Measurements from ENCODE around the gene SH3RF1.

Gene SH3RF1

GRCh38 chr4:169144061-169144600 lies 126.6 kb downstream of the SH3RF1 start:
- H3K4me3 ChIP-seq (ENCODE audit: control insufficient read depth, low read depth, low read length) = no peak overlapping the region
- no peak for TF ChIP-seq CTCF (conservative IDR thresholded peaks at IDR 0.05; ENCODE audit: control insufficient read depth, insufficient read depth, low read depth, low read length)
- no peak for DNase-seq (ENCODE audit: low read depth)

GRCh38 chr4:169143335-169143734 lies 127.4 kb downstream of the SH3RF1 start:
- DNase-seq (ENCODE audit: low read depth) = no peak
- no peak overlapping the region for H3K4me3 ChIP-seq (ENCODE audit: control insufficient read depth, low read depth, low read length)
- no peak for TF ChIP-seq CTCF (conservative IDR thresholded peaks at IDR 0.05; ENCODE audit: control insufficient read depth, insufficient read depth, low read depth, low read length)

GRCh38 chr4:169142906-169143305 lies 127.8 kb downstream of the SH3RF1 start:
- TF ChIP-seq CTCF (conservative IDR thresholded peaks at IDR 0.05; ENCODE audit: control insufficient read depth, insufficient read depth, low read depth, low read length) = no peak
- H3K4me3 ChIP-seq (ENCODE audit: control insufficient read depth, low read depth, low read length) = no peak overlapping the region
- DNase-seq (ENCODE audit: low read depth) = no peak

GRCh38 chr4:169142391-169142790 lies 128.4 kb downstream of the SH3RF1 start:
- DNase-seq (ENCODE audit: low read depth) = peak; percentile 63
- H3K4me3 ChIP-seq (ENCODE audit: control insufficient read depth, low read depth, low read length) = no peak overlapping the region
- no peak for TF ChIP-seq CTCF (conservative IDR thresholded peaks at IDR 0.05; ENCODE audit: control insufficient read depth, insufficient read depth, low read depth, low read length)

GRCh38 chr4:169139021-169139420 lies 131.7 kb downstream of the SH3RF1 start:
- H3K4me3 ChIP-seq (ENCODE audit: control insufficient read depth, low read depth, low read length) = no peak overlapping the region

GRCh38 chr4:169137558-169137920 lies 133.2 kb downstream of the SH3RF1 start:
- no peak for TF ChIP-seq CTCF (conservative IDR thresholded peaks at IDR 0.05; ENCODE audit: control insufficient read depth, insufficient read depth, low read depth, low read length)
- no peak for DNase-seq (ENCODE audit: low read depth)

More at GRCh38 chr4:169139021-169139420, 131.7 kb downstream of the SH3RF1 start:
- no peak for DNase-seq (ENCODE audit: low read depth)
- no peak for TF ChIP-seq CTCF (conservative IDR thresholded peaks at IDR 0.05; ENCODE audit: control insufficient read depth, insufficient read depth, low read depth, low read length)

More at GRCh38 chr4:169137558-169137920, 133.2 kb downstream of the SH3RF1 start:
- H3K4me3 ChIP-seq (ENCODE audit: control insufficient read depth, low read depth, low read length) = no peak overlapping the region

Measured in fibroblast of mammary gland (primary cell).